HG02852 (cell line): ENCODE measurements around the gene CDH4.
"Not testable (repeated sequence)": the region's sequence is repeated elsewhere in the genome, so short reads cannot be mapped to it uniquely, and the experiment has no call there.

ENCODE experiments used
- ATAC-seq: cut with Tn5 transposase; IDR thresholded peaks from one replicate; pipeline ENCODE4 v1.9.1; 2021; ENCODE audit warnings: mild to moderate bottlenecking, moderate library complexity; ENCODE audit not compliant: unreplicated experiment

CDH4 gene

GRCh38 chr20:61938839-61939690 is 687.0 kb downstream of the CDH4 start:
- ATAC-seq: no peak

GRCh38 chr20:61939691-61940360 is 687.8 kb downstream of the CDH4 start:
- no peak for ATAC-seq

GRCh38 chr20:61940491-61940890 is 688.4 kb downstream of the CDH4 start:
- no peak for ATAC-seq

GRCh38 chr20:61940976-61941720 is 689.1 kb downstream of the CDH4 start:
- ATAC-seq: no peak

GRCh38 chr20:61941721-61942405 is 689.8 kb downstream of the CDH4 start:
- no peak for ATAC-seq

GRCh38 chr20:61942526-61942925 is 690.5 kb downstream of the CDH4 start:
- ATAC-seq: no peak

GRCh38 chr20:61944967-61945366 is 692.9 kb downstream of the CDH4 start:
- not testable (repeated sequence) for ATAC-seq

GRCh38 chr20:61945495-61945894 is 693.4 kb downstream of the CDH4 start:
- ATAC-seq: not testable (repeated sequence)

- not testable (repeated sequence) for ATAC-seq
Observed at GRCh38 chr20:61948056-61948455, 696.0 kb downstream of the CDH4 start.

- no peak for ATAC-seq
Observed at GRCh38 chr20:61948586-61949362, 696.7 kb downstream of the CDH4 start.

GRCh38 chr20:61949363-61949713 is 697.3 kb downstream of the CDH4 start:
- ATAC-seq: no peak

- no peak for ATAC-seq
Observed at GRCh38 chr20:61949714-61950640, 697.9 kb downstream of the CDH4 start.

- ATAC-seq: no peak
Observed at GRCh38 chr20:61950641-61951071, 698.6 kb downstream of the CDH4 start.

- no peak for ATAC-seq
Observed at GRCh38 chr20:61951695-61952533, 699.9 kb downstream of the CDH4 start.

GRCh38 chr20:61953037-61954021 is 701.3 kb downstream of the CDH4 start:
- ATAC-seq: no peak

GRCh38 chr20:61954276-61955021 is 702.4 kb downstream of the CDH4 start:
- no peak for ATAC-seq
